Ishikawa (cell line): ENCODE data around the gene CLTA.

Source experiments
- CEBPB ChIP-seq: IDR thresholded peaks from 2 replicates; pipeline ENCODE4 v1.6.1; 2012
- CREB1 ChIP-seq: IDR thresholded peaks from 2 replicates; pipeline ENCODE4 v1.6.1; 2012; ENCODE audit warnings: low read depth
- EGR1 ChIP-seq: IDR thresholded peaks from 2 replicates; pipeline ENCODE4 v1.6.1; 2012
- EP300 ChIP-seq: IDR thresholded peaks from 2 replicates; pipeline ENCODE4 v1.6.1; 2012; ENCODE audit warnings: borderline replicate concordance
- FOXM1 ChIP-seq: IDR thresholded peaks from 2 replicates; pipeline ENCODE4 v1.6.1; 2012; ENCODE audit warnings: low read depth, borderline replicate concordance
- NFIC ChIP-seq: IDR thresholded peaks from 2 replicates; pipeline ENCODE4 v1.6.1; 2012
- RAD21 ChIP-seq: IDR thresholded peaks from 2 replicates; pipeline ENCODE4 v1.6.1; 2012; ENCODE audit warnings: low read depth
- TAF1 ChIP-seq: IDR thresholded peaks from 2 replicates; pipeline ENCODE4 v1.6.1; 2012; ENCODE audit warnings: low read depth, mild to moderate bottlenecking
- TCF12 ChIP-seq: IDR thresholded peaks from 2 replicates; pipeline ENCODE4 v1.6.1; 2012; ENCODE audit warnings: low read depth
- TEAD4 ChIP-seq: IDR thresholded peaks from 2 replicates; pipeline ENCODE4 v1.6.1; 2012
- YY1 ChIP-seq: IDR thresholded peaks from 2 replicates; pipeline ENCODE4 v1.6.1; 2012; ENCODE audit warnings: low read depth
- ZBTB7A ChIP-seq: IDR thresholded peaks from 2 replicates; pipeline ENCODE4 v1.6.1; 2012; ENCODE audit warnings: low read depth
- TF ChIP-seq, protein P1 (sequence below): IDR thresholded peaks from 2 replicates; pipeline ENCODE4 v1.6.1; 2012; ENCODE audit warnings: low read depth, mild to moderate bottlenecking
- TF ChIP-seq, protein P2 (sequence below): IDR thresholded peaks from 2 replicates; pipeline ENCODE4 v1.6.1; 2012
- TF ChIP-seq, protein P3 (sequence below): IDR thresholded peaks from 2 replicates; pipeline ENCODE4 v1.6.1; 2012

The CLTA gene

DNA sequence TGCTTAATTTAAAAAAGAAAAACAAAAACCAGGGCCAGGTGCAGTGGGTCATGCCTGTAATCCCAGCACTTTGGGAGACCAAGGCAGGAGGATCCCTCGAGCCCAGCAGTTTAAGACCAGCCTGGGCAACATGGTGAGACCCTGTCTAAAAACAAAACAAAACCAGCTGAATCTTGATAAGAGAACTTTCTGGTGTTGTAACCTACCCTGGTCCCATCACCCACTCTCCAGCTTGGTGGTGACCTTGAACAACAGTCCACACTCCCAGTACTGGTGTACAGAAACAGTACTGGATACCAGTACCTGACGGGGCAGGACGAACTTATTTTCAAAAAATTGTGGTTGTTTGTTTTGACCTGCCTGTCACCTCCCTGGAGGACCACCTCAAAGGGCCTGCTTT, 30.9 kb downstream of the CLTA start:
- TF ChIP-seq RAD21 (no peak), CREB1 (no peak), ZBTB7A (no peak)

DNA sequence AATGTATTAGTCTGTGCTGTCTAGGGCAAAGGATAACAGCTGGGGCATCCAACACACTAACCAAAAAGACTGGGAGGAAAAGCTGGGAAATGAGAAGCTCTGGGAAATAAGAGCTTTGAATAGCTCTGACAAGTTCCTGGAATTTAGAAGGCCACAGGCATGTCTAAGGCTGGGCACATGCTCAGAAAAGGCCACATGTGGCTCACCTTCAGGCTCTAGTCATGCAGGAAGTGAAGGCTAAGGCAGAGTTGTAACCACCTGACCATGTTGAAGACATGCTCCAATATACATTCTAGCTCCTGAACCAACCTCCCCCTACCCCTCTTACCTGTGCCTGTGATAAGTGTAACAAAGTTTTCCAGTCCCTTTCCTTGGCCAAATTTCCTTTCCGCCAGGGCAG, 31.7 kb downstream of the CLTA start:
- TF ChIP-seq CREB1 (no peak), ZBTB7A (no peak), CEBPB (no peak), TAF1 (no peak), TEAD4 (no peak), EP300 (no peak), YY1 (no peak), FOXM1 (no peak), TCF12 (no peak), NFIC (no peak), EGR1 (no peak), RAD21 (no peak)
- TF ChIP-seq, protein P1, sequence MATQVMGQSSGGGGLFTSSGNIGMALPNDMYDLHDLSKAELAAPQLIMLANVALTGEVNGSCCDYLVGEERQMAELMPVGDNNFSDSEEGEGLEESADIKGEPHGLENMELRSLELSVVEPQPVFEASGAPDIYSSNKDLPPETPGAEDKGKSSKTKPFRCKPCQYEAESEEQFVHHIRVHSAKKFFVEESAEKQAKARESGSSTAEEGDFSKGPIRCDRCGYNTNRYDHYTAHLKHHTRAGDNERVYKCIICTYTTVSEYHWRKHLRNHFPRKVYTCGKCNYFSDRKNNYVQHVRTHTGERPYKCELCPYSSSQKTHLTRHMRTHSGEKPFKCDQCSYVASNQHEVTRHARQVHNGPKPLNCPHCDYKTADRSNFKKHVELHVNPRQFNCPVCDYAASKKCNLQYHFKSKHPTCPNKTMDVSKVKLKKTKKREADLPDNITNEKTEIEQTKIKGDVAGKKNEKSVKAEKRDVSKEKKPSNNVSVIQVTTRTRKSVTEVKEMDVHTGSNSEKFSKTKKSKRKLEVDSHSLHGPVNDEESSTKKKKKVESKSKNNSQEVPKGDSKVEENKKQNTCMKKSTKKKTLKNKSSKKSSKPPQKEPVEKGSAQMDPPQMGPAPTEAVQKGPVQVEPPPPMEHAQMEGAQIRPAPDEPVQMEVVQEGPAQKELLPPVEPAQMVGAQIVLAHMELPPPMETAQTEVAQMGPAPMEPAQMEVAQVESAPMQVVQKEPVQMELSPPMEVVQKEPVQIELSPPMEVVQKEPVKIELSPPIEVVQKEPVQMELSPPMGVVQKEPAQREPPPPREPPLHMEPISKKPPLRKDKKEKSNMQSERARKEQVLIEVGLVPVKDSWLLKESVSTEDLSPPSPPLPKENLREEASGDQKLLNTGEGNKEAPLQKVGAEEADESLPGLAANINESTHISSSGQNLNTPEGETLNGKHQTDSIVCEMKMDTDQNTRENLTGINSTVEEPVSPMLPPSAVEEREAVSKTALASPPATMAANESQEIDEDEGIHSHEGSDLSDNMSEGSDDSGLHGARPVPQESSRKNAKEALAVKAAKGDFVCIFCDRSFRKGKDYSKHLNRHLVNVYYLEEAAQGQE, result no peak
- TF ChIP-seq, protein P2, sequence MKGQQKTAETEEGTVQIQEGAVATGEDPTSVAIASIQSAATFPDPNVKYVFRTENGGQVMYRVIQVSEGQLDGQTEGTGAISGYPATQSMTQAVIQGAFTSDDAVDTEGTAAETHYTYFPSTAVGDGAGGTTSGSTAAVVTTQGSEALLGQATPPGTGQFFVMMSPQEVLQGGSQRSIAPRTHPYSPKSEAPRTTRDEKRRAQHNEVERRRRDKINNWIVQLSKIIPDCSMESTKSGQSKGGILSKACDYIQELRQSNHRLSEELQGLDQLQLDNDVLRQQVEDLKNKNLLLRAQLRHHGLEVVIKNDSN, result no peak
- TF ChIP-seq, protein P3, sequence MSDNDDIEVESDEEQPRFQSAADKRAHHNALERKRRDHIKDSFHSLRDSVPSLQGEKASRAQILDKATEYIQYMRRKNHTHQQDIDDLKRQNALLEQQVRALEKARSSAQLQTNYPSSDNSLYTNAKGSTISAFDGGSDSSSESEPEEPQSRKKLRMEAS, result no peak

DNA sequence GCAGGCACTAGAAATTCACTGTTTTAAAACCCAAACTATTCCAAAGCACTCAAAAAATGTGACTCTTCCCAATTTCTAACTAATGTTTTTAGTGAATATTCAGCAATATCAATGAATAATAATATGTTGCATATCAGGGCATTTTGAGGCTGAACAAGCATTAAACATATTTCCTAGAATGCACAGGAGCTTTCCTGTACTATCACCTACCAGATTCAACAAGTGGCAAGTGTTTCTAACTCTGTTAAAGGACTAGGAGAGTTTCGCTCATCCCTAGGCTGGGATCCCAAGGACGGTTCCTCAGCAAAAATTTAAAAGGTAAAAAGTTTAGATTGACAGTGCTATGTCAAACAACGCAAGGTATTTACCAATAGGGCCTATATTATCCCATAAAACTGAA, 46.5 kb downstream of the CLTA start:
- TF ChIP-seq NFIC (no peak), TEAD4 (no peak)

DNA sequence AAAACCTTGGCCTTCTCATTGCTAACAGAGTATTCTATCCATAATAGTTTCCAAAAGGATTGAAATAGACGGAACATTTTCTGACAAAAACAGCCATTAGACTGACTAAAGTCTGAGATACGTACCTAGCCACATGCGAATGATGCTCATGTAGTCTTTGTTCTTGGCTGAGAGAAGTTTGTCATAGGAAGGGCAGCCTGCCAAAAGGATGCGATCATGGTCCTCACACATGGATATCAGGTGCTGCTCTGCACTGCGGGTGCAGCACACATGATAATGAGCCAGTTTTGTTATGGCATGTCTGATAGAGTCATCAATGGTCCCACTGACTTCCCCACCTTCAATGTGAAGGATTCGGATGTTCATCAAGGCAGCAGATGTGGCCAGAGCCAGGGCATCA, 55.2 kb downstream of the CLTA start:
- TF ChIP-seq, protein P1, result no peak
- TF ChIP-seq YY1 (no peak), CEBPB (no peak), TAF1 (no peak), EGR1 (no peak)
- TF ChIP-seq, protein P3, result no peak

DNA sequence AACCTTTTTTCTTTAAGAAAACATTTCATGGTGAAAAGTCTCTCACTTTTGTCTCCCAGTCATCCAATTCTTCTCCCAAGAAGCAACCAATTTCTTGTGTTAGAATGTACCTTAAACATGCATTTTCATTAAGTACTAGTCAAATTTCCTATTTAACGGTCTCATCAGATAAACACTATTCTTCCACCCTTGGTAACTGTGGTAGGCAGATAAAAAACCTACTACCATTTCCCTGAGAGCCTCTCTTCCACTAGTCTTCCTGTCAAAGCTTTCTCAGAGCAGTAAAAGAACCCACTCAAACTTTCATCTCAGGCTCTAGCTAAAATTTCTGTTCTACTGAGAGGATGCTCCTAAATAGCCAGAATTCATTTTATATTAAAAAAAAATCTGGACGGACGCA, 56.6 kb downstream of the CLTA start:
- TF ChIP-seq, protein P3, result no peak
- no peak for TF ChIP-seq TAF1
- TF ChIP-seq, protein P1, result no peak
- no peak for TF ChIP-seq NFIC

DNA sequence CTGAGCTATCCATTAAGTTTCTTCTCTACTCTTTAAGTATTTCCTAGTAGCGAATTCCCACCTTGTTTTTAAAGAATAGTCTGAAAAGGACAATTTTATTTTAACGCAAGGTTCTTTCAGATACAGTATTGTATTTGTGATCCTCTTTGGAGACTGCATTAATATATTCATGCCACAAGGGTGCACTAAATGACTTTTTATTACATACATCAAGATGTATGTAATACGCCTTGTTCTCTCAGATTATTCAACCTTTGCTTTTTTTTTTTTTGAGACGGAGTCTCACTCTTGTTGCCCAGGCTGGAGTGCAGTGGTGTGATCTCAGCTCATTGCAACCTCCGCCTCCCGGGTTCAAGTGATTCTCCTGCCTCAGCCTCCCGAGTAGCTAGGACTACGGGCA, 57.3 kb downstream of the CLTA start:
- TF ChIP-seq RAD21, result peak; percentile 60

DNA sequence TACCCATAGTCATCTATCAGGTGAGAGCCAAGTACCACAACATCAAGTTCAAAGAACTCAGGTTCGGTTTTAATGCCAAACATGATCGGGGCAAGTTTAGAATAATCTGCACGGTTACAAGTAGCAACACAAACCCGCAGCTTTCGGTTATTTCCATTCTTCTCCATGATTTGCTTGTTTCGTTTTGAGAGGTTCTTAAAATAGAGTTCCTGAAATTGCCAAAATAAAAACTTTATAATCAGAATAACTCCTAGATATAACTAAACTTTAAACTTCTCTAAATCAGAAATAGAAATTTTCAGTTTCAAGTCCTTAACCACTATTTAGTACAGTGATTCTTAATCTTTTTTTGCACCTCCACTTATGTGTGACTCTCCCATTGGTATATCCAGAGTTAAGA, 58.5 kb downstream of the CLTA start:
- TF ChIP-seq CREB1 (no peak), EP300 (no peak), FOXM1 (no peak), YY1 (no peak), RAD21 (no peak), TCF12 (no peak), TEAD4 (no peak)
- TF ChIP-seq, protein P1, result no peak
- TF ChIP-seq, protein P3, result no peak
